HepG2 (cell line): ENCODE measurements around the gene TLE7. TPM values are rescaled to one million over a fixed set of nuclear protein-coding genes. Genes with fewer than 3 reads are reported as not detected.

ENCODE experiments used
- ATAC-seq: fragments of 200-7000 bp; cut with Tn5 transposase; 3 replicates; pipeline ENCODE4 v1.9.1; 2020; ENCODE audit warnings: mild to moderate bottlenecking, moderate library complexity
- BruUV-seq: library from RNA; stranded (reverse); fragments of 400-500 nt; replicated peaks from 2 replicates; lab custom pipeline; 2021; lab: Mats Ljungman, UMichigan
- CTCF ChIA-PET: fragments of 300-600 bp; formaldehyde crosslinking; extraction: SDS; loops from one replicate; lab custom pipeline; 2021; ENCODE audit warnings: low total read pairs, inconsistent platforms, low intra/inter-chr PET ratio; lab: Yijun Ruan, JAX
- POLR2A ChIA-PET: fragments of 350-600 bp; sonication (Branson Sonifier 250); formaldehyde crosslinking; loops from one replicate; lab custom pipeline; 2020; ENCODE audit warnings: antibody characterized with exemption, inconsistent platforms; lab: Yijun Ruan, JAX
- DNase-seq: peaks from one replicate; pipeline ENCODE4 v3.0.0-alpha.2; 2015; ENCODE audit warnings: low spot score
- FAIRE-seq: peaks from 3 replicates; lab custom pipeline; 2011; peaks lifted over from hg19 to GRCh38; lab: Jason Lieb, UNC
- H2AFZ ChIP-seq: one replicate; pipeline ENCODE4 v1.6.1; 2011; ENCODE audit warnings: low read length, inconsistent platforms
- H3K27ac ChIP-seq: fragments of 300-600 bp; 3 replicates; pipeline ENCODE4 v1.8.0; 2011; ENCODE audit warnings: mixed run types, mild to moderate bottlenecking, mixed read lengths, low read length, inconsistent platforms; ENCODE audit not compliant: insufficient read depth; ENCODE audit errors: extremely low read length
- H3K27me3 ChIP-seq, 2 experiments: fragments of 200-600 bp in 1 of 2; 2 replicates in 1 of 2; 3 replicates in 1 of 2; pipeline versions ENCODE4 v1.6.0 to v1.8.0; 2011; ENCODE audit warnings: low read length in 2 of 2, mild to moderate bottlenecking in 2 of 2, moderate library complexity in 2 of 2, inconsistent platforms in 1 of 2; ENCODE audit not compliant: insufficient read depth in 2 of 2, control insufficient read depth in 1 of 2
- H3K36me3 ChIP-seq, 2 experiments: fragments of 200-600 bp in 1 of 2; replicated peaks in 1 of 2; 2 replicates in 1 of 2; 3 replicates in 1 of 2; pipeline versions ENCODE4 v1.5.1 to v1.8.0; 2011; ENCODE audit warnings: low read length in 2 of 2, inconsistent platforms in 1 of 2; ENCODE audit not compliant: insufficient read depth in 2 of 2, control insufficient read depth in 1 of 2
- H3K4me1 ChIP-seq: 2 replicates; pipeline ENCODE4 v1.5.1; 2012; ENCODE audit warnings: low read length, inconsistent platforms; ENCODE audit not compliant: insufficient read depth
- H3K4me2 ChIP-seq: 2 replicates; pipeline ENCODE4 v1.6.0; 2011; ENCODE audit warnings: low read depth, low read length, inconsistent platforms
- H3K4me3 ChIP-seq, 3 experiments: fragments of 200-600 bp in 1 of 3; sonication (generic), shearing (Covaris generic) in 1 of 3; replicated peaks in 1 of 3; 2 replicates each; pipeline ENCODE4 v1.5.1; 2011 to 2016; ENCODE audit warnings: low read length in 3 of 3, inconsistent platforms in 2 of 3, low read depth in 2 of 3, mild to moderate bottlenecking in 2 of 3, control low read depth in 1 of 3, mixed read lengths in 1 of 3; ENCODE audit not compliant: insufficient read depth in 1 of 3
- H3K79me2 ChIP-seq: one replicate; pipeline ENCODE4 v1.6.1; 2011; ENCODE audit warnings: low read length, inconsistent platforms; ENCODE audit not compliant: insufficient read depth
- H3K9ac ChIP-seq: 2 replicates; pipeline ENCODE4 v1.6.0; 2011; ENCODE audit warnings: mild to moderate bottlenecking, low read depth, low read length, inconsistent platforms; ENCODE audit not compliant: insufficient read depth
- H3K9me3 ChIP-seq: 2 replicates; pipeline ENCODE4 v1.5.1; 2012; ENCODE audit warnings: mild to moderate bottlenecking, low read length
- H4K20me1 ChIP-seq: 2 replicates; pipeline ENCODE4 v1.6.0; 2011; ENCODE audit warnings: inconsistent platforms, mild to moderate bottlenecking, low read length, moderate library complexity; ENCODE audit not compliant: insufficient read depth
- ATRX ChIP-seq: sonication (generic); formaldehyde crosslinking; IDR thresholded peaks from 2 replicates; pipeline ENCODE4 v1.4.0; 2020; ENCODE audit warnings: missing genetic modification reagents, borderline replicate concordance
- EP300 ChIP-seq, 3 experiments: sonication (generic) in 1 of 3; formaldehyde crosslinking in 1 of 3; IDR thresholded peaks; 2 replicates each; pipeline versions ENCODE4 v1.5.1 to v1.6.1; 2011 to 2020; ENCODE audit warnings: low read depth in 2 of 3, low read length in 2 of 3, borderline replicate concordance in 1 of 3, improper control_type of control experiment in 1 of 3, mild to moderate bottlenecking in 1 of 3, missing genetic modification reagents in 1 of 3, moderate library complexity in 1 of 3
- FOXK1 ChIP-seq: sonication (generic); formaldehyde crosslinking; IDR thresholded peaks from 2 replicates; pipeline ENCODE4 v1.4.0; 2020; ENCODE audit warnings: low read depth, missing genetic modification reagents, borderline replicate concordance
- FOXO1 ChIP-seq: sonication (generic); formaldehyde crosslinking; IDR thresholded peaks from 2 replicates; pipeline ENCODE4 v1.4.0; 2020; ENCODE audit warnings: missing genetic modification reagents
- MEIS1 ChIP-seq: sonication (generic); formaldehyde crosslinking; IDR thresholded peaks from 2 replicates; pipeline ENCODE4 v1.9.0; 2021; ENCODE audit warnings: mild to moderate bottlenecking, missing genetic modification reagents, moderate library complexity, borderline replicate concordance
- MLLT10 ChIP-seq: sonication (generic); formaldehyde crosslinking; IDR thresholded peaks from 2 replicates; pipeline ENCODE4 v1.4.0; 2020; ENCODE audit warnings: missing genetic modification reagents
- RBM22 ChIP-seq: fragments of 200-400 bp; formaldehyde crosslinking; optimal IDR thresholded peaks from 2 replicates; pipeline ENCODE3; 2017; ENCODE audit warnings: mild to moderate bottlenecking, low read length, moderate library complexity
- RFXANK ChIP-seq: IDR thresholded peaks from 2 replicates; pipeline ENCODE4 v1.6.1; 2016
- TBP ChIP-seq: sonication (generic); formaldehyde crosslinking; IDR thresholded peaks from 2 replicates; pipeline ENCODE4 v1.5.0; 2020; ENCODE audit warnings: missing genetic modification reagents
- TOE1 ChIP-seq: sonication (generic); formaldehyde crosslinking; IDR thresholded peaks from 2 replicates; pipeline ENCODE4 v1.4.0; 2020; ENCODE audit warnings: mild to moderate bottlenecking, missing genetic modification reagents
- ZBTB33 ChIP-seq: sonication (generic); formaldehyde crosslinking; IDR thresholded peaks from 2 replicates; pipeline ENCODE4 v1.4.0; 2020; ENCODE audit warnings: missing genetic modification reagents
- ZBTB38 ChIP-seq: sonication (generic); formaldehyde crosslinking; IDR thresholded peaks from 2 replicates; pipeline ENCODE4 v1.5.1; 2020; ENCODE audit warnings: mild to moderate bottlenecking, missing genetic modification reagents
- ZBTB4 ChIP-seq: sonication (generic); formaldehyde crosslinking; IDR thresholded peaks from 2 replicates; pipeline ENCODE4 v1.4.0; 2020; ENCODE audit warnings: missing genetic modification reagents, mild to moderate bottlenecking, borderline replicate concordance
- ZFYVE20 ChIP-seq: sonication (generic); formaldehyde crosslinking; IDR thresholded peaks from 2 replicates; pipeline ENCODE4 v1.8.0; 2023; ENCODE audit warnings: low read depth, mild to moderate bottlenecking, moderate library complexity, missing genetic modification reagents, borderline replicate concordance
- ZNF263 ChIP-seq: sonication (generic); formaldehyde crosslinking; IDR thresholded peaks from 2 replicates; pipeline ENCODE4 v1.4.0; 2020; ENCODE audit warnings: missing genetic modification reagents
- ZNF572 ChIP-seq: sonication (generic); formaldehyde crosslinking; IDR thresholded peaks from 2 replicates; pipeline ENCODE4 v1.5.1; 2020; ENCODE audit warnings: mild to moderate bottlenecking, missing genetic modification reagents
- ZNF747 ChIP-seq: sonication (generic); formaldehyde crosslinking; IDR thresholded peaks from 2 replicates; pipeline ENCODE4 v1.8.1; 2023; ENCODE audit warnings: missing genetic modification reagents, mild to moderate bottlenecking, borderline replicate concordance
- ZNF777 ChIP-seq: sonication (generic); formaldehyde crosslinking; IDR thresholded peaks from 2 replicates; pipeline ENCODE4 v1.4.0; 2020; ENCODE audit warnings: missing genetic modification reagents
- ZNF841 ChIP-seq: sonication (generic); formaldehyde crosslinking; IDR thresholded peaks from 2 replicates; pipeline ENCODE4 v1.8.1; 2023; ENCODE audit warnings: missing genetic modification reagents, borderline replicate concordance
- WGBS: methylation state at CpG from one replicate; pipeline ENCODE4 v1.1.6; 2017; ENCODE audit warnings: low lambda C conversion rate; 5-methylcytosine and 5-hydroxymethylcytosine counted together
- in situ Hi-C: cut with HindIII; loops from 2 replicates; pipeline ENCODE4 v1.10.0; 2017; ENCODE audit warnings: low pct_unique_long_range_greater_than_20kb; ENCODE audit not compliant: extremely low pct_ligation_motif_present
- intact Hi-C: fragments of 100-400 bp; cut with micrococcal nuclease; formaldehyde crosslinking; loops from one replicate; pipeline ENCODE4 v1.10.0; 2022; ENCODE audit not compliant: unreplicated experiment
- polyA plus RNA-seq, 8 experiments: library from polyadenylated mRNA; depleted of rRNA in 3 of 8; stranded (reverse) in 7 of 8; unstranded in 1 of 8; fragments of >200 nt; fragmentation: Illumina TruSeq in 4 of 8; extraction: Trizol in 4 of 8; gene quantifications; 2 replicates each; pipeline versions ENCODE4 v1.2.1 to v1.2.3, GENCODE V29; 2011 to 2016; ENCODE audit warnings: low read depth in 4 of 8, missing spikeins in 1 of 8, mixed read lengths in 1 of 8; ENCODE audit not compliant: insufficient read depth in 1 of 8
- total RNA-seq, 5 experiments: library from RNA; depleted of rRNA; stranded (reverse); fragments of >200 nt; fragmentation: Illumina TruSeq; extraction: Trizol; gene quantifications; 2 replicates each; pipeline ENCODE4 v1.2.3, GENCODE V29; 2016; ENCODE audit warnings: low read depth in 1 of 5

The TLE7 gene
- total and polyA plus RNA-seq, 2 of the 13 experiments (the other 11 are each of a cell fraction or from before 2014, with no cell fraction given): not detected

GRCh38 chr16:71440669-71441347 is 1.0 kb downstream of the TLE7 start:
- Histone ChIP-seq H3K9me3 (no peaks in the 10 kb centered on the region), H3K4me2 (peak overlapping the region; percentile 38; the same call in 1 of the 2 replicates), H3K79me2 (no peaks in the 10 kb centered on the region), H3K27me3 (peaks cover 5 to 27% of the 10 kb centered on the region in 2 experiments), H3K4me3 (no peak overlapping the region), H3K27ac (no peak overlapping the region), H3K9ac (no peak overlapping the region), H2AFZ (no peak overlapping the region), H3K4me1 (peaks cover 8% of the 10 kb centered on the region), H3K36me3 (no peaks in the 10 kb centered on the region), H4K20me1 (no peaks in the 10 kb centered on the region)
- no TSS peak for BruUV-seq
- FAIRE-seq: peak; percentile 59
- ATAC-seq: peak; percentile 76
- ChIA-PET POLR2A (no interaction called here), CTCF (interaction anchor here (0.9 to 3.1 kb wide), 5 partner anchors 14 to 170 kb away, joined by 4 to 53 read pairs (median 9); no protein-coding TSS in a partner anchor)
- in situ Hi-C loops: loop anchor here (10.0 kb wide), 1 partner anchor 54 kb away; no protein-coding TSS in a partner anchor
- intact Hi-C loops: loop anchor here (1.0 to 2.0 kb wide), 3 partner anchors 14 to 60 kb away; no protein-coding TSS in a partner anchor
- peak; percentile 33 for DNase-seq
- WGBS: 39% methylated on average over 25 of the region's 25 CpGs
- no peak for TF ChIP-seq ZFYVE20 (CRISPR knock-in tag)
- TF ChIP-seq ZNF747 (CRISPR knock-in tag): no peak
- TF ChIP-seq MEIS1 (CRISPR knock-in tag): peak; percentile 60; the same call in 1 of the 2 replicates
- 0 out of 2 replicates have a peak, but pooled peaks have one; percentile 57 for TF ChIP-seq ZNF263 (CRISPR knock-in tag)
- no peak for TF ChIP-seq ZNF777
- no peak for TF ChIP-seq MLLT10 (CRISPR knock-in tag)
- no peak for TF ChIP-seq FOXO1 (CRISPR knock-in tag)
- TF ChIP-seq FOXK1 (CRISPR knock-in tag): no peak
- no peak for TF ChIP-seq RFXANK
- no peak for TF ChIP-seq ATRX (CRISPR knock-in tag)
- no peak for TF ChIP-seq RBM22
- 0 out of 2 replicates have a peak, but pooled peaks have one; percentile 8 for TF ChIP-seq ZNF572 (CRISPR knock-in tag)
- TF ChIP-seq TBP (CRISPR knock-in tag): 0 out of 2 replicates have a peak, but pooled peaks have one; percentile 24
- no peak for TF ChIP-seq EP300 (IDR thresholded peaks at IDR 0.05; ENCODE audit: low read depth in 2 of 2, low read length in 2 of 2)
- TF ChIP-seq EP300 (CRISPR knock-in tag; IDR thresholded peaks at IDR 0.05; ENCODE audit: borderline replicate concordance): no peak
- TF ChIP-seq ZNF841 (CRISPR knock-in tag): no peak
- no peak for TF ChIP-seq ZBTB38 (CRISPR knock-in tag)
- TF ChIP-seq TOE1 (CRISPR knock-in tag): no peak
- TF ChIP-seq ZBTB4: 0 out of 2 replicates have a peak, but pooled peaks have one; percentile 55
- no peak for TF ChIP-seq ZBTB33 (CRISPR knock-in tag)
